ENCODE data around the gene BPIFB2.

BPIFB2 gene

GRCh38 chr20:33002087-33002808, 5.3 kb upstream of the BPIFB2 start:
- TF ChIP-seq, protein P1, sequence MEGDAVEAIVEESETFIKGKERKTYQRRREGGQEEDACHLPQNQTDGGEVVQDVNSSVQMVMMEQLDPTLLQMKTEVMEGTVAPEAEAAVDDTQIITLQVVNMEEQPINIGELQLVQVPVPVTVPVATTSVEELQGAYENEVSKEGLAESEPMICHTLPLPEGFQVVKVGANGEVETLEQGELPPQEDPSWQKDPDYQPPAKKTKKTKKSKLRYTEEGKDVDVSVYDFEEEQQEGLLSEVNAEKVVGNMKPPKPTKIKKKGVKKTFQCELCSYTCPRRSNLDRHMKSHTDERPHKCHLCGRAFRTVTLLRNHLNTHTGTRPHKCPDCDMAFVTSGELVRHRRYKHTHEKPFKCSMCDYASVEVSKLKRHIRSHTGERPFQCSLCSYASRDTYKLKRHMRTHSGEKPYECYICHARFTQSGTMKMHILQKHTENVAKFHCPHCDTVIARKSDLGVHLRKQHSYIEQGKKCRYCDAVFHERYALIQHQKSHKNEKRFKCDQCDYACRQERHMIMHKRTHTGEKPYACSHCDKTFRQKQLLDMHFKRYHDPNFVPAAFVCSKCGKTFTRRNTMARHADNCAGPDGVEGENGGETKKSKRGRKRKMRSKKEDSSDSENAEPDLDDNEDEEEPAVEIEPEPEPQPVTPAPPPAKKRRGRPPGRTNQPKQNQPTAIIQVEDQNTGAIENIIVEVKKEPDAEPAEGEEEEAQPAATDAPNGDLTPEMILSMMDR (IDR thresholded peaks at IDR 0.05; ENCODE audit: borderline replicate concordance, control extremely low read depth, extremely low read depth, insufficient read depth, missing control alignments): no peak
- no peak for DNase-seq (ENCODE audit: low spot score)
- in situ Hi-C loops (cut with MboI; ENCODE audit: low sequenced_read_pairs, unreplicated experiment): no loop called here

GRCh38 chr20:33004141-33004751, 3.3 kb upstream of the BPIFB2 start, which contains the start of gene SUN5:
Gene SUN5, minus strand, starts transcription at chr20:33004433. Its CDS starts 93 bp downstream, at chr20:33004340.
- TF ChIP-seq, protein P1 (IDR thresholded peaks at IDR 0.05; ENCODE audit: borderline replicate concordance, control extremely low read depth, extremely low read depth, insufficient read depth, missing control alignments): no peak

DNA sequence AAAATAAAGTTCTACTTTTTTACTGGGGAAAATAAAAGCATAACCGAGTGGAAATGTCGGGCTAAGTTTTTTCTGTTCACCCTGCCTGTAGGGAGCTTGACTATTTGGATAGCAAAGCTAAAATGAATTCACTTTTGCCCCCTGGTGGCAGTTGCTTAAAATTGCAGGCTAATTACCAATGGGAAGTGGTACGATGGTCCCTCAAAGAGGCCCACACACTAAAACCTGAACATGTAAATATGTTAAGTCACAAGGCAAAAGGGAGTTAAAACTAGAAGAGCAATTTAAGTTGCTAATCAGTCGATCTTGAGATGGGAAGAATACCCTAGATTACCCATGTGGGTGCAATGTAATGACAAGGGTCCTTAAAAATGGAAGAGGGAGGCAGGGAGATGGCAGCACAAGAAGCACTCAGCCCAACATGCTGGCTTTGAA, 2.4 kb upstream of the BPIFB2 start:
- TF ChIP-seq, protein P1 (IDR thresholded peaks at IDR 0.05; ENCODE audit: borderline replicate concordance, control extremely low read depth, extremely low read depth, insufficient read depth, missing control alignments): no peak
- DNase-seq (ENCODE audit: low spot score): no peak
- in situ Hi-C loops (cut with MboI; ENCODE audit: low sequenced_read_pairs, unreplicated experiment): no loop called here

More at GRCh38 chr20:33004141-33004751, 3.3 kb upstream of the BPIFB2 start, which contains the start of gene SUN5:
- DNase-seq (ENCODE audit: low spot score): no peak
- in situ Hi-C loops (cut with MboI; ENCODE audit: low sequenced_read_pairs, unreplicated experiment): no loop called here

- DNase-seq (ENCODE audit: low spot score): no peak
- in situ Hi-C loops (cut with MboI; ENCODE audit: low sequenced_read_pairs, unreplicated experiment): no loop called here
- TF ChIP-seq, protein P1 (IDR thresholded peaks at IDR 0.05; ENCODE audit: borderline replicate concordance, control extremely low read depth, extremely low read depth, insufficient read depth, missing control alignments): no peak
Measured at GRCh38 chr20:33005908-33006775, 1.4 kb upstream of the BPIFB2 start.

DNA sequence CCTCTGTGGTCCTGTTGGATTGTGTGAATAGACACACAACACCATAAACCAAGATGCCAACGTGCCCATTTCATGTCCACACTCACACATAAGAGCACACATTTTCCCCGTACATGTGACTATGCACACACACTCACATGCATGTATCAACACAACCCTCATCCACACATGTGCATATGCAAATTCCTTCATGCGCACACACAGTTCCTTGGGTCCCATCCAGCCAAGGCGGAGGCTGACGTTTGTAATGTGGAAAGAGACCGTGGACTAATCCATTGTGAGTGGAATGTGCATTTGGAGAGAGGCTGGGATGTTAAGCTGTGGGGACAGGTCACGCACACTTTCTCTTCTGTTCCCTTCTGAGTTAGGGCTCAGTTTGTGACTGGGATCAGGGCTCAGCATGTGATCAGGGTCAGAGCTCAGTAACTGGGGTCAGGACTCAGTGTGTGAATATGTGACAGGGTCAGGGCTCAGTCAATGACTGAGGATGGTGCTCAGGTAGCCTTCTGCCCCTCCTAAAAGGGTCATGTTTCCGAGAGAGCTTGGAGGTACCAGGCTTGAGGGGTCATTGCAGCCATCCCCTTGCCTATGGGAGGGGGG, 628 bp upstream of the BPIFB2 start:
- in situ Hi-C loops (cut with MboI; ENCODE audit: low sequenced_read_pairs, unreplicated experiment): no loop called here
- TF ChIP-seq, protein P1 (IDR thresholded peaks at IDR 0.05; ENCODE audit: borderline replicate concordance, control extremely low read depth, extremely low read depth, insufficient read depth, missing control alignments): no peak
- no peak for DNase-seq (ENCODE audit: low spot score)

Measured in GM13976 (cell line).